Nephron (organoid): ENCODE measurements around the gene ANKH.
A peak's percentile ranks its signal among the peaks of the same experiment; 100 is the strongest.

Experiments
- H3K27ac Mint-ChIP-seq, 3 experiments: 2 replicates each; pipeline ENCODE4 v1.8.0; 2020; ENCODE audit warnings: mixed read lengths in 3 of 3, mild to moderate bottlenecking in 2 of 3, moderate library complexity in 1 of 3
- H3K27me3 Mint-ChIP-seq: 2 replicates; pipeline ENCODE4 v1.8.0; 2021; ENCODE audit warnings: low read depth, mild to moderate bottlenecking, moderate library complexity, mixed read lengths
- H3K36me3 Mint-ChIP-seq: 2 replicates; pipeline ENCODE4 v1.8.0; 2020; ENCODE audit warnings: low read depth, mixed read lengths
- H3K4me1 Mint-ChIP-seq: 2 replicates; pipeline ENCODE4 v1.8.0; 2020; ENCODE audit warnings: mixed read lengths
- H3K4me3 Mint-ChIP-seq, 3 experiments: 2 replicates each; pipeline ENCODE4 v1.8.0; 2020; ENCODE audit warnings: mild to moderate bottlenecking in 3 of 3, mixed read lengths in 3 of 3, moderate library complexity in 2 of 3
- H3K9me3 Mint-ChIP-seq: 2 replicates; pipeline ENCODE4 v1.8.0; 2020; ENCODE audit warnings: mixed read lengths
- TF ChIP-seq, protein P1 (sequence below), 3 experiments: fragments of 200-600 bp; sonication (generic); IDR thresholded peaks; one replicate each; pipeline ENCODE4 v1.5.0; 2021; ENCODE audit warnings: antibody characterized with exemption in 3 of 3; ENCODE audit not compliant: unreplicated experiment in 3 of 3

ANKH gene

DNA sequence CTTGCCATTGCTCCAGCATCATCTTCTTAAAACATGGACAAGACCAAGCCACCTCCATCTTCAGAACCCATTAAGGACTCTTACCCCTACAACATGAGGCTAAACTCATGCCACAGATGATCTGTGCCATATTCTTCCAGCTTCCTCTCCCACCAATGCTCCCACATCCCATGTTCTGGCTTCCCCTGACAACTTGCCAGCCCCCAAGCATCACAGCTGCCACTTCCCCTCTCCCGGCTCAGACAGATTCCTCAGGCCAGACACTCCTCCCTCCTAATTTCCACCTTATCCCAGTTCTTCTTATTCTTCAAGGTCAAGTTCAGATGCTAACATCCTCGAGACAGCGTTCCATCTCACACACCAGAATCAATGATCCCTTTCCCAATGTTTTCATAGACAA is 57.8 kb downstream of the ANKH start:
- H3K9me3 Mint-ChIP-seq, result no peaks in the 10 kb centered on the region
- TF ChIP-seq, protein P1, sequence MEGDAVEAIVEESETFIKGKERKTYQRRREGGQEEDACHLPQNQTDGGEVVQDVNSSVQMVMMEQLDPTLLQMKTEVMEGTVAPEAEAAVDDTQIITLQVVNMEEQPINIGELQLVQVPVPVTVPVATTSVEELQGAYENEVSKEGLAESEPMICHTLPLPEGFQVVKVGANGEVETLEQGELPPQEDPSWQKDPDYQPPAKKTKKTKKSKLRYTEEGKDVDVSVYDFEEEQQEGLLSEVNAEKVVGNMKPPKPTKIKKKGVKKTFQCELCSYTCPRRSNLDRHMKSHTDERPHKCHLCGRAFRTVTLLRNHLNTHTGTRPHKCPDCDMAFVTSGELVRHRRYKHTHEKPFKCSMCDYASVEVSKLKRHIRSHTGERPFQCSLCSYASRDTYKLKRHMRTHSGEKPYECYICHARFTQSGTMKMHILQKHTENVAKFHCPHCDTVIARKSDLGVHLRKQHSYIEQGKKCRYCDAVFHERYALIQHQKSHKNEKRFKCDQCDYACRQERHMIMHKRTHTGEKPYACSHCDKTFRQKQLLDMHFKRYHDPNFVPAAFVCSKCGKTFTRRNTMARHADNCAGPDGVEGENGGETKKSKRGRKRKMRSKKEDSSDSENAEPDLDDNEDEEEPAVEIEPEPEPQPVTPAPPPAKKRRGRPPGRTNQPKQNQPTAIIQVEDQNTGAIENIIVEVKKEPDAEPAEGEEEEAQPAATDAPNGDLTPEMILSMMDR (IDR thresholded peaks at IDR 0.05; ENCODE audit: unreplicated experiment in 3 of 3), result no peak
- H3K27me3 Mint-ChIP-seq, result peaks cover 4% of the 10 kb centered on the region
- peaks cover 4% of the 10 kb centered on the region for H3K36me3 Mint-ChIP-seq
- no peak overlapping the region for H3K27ac Mint-ChIP-seq
- H3K4me3 Mint-ChIP-seq, result no peak overlapping the region
- H3K4me1 Mint-ChIP-seq, result no peaks in the 10 kb centered on the region

- Mint-ChIP-seq H3K4me3 (no peak overlapping the region), H3K4me1 (no peaks in the 10 kb centered on the region), H3K36me3 (peaks cover 4% of the 10 kb centered on the region), H3K27me3 (peaks cover 4% of the 10 kb centered on the region), H3K9me3 (peaks cover 5% of the 10 kb centered on the region), H3K27ac (no peak overlapping the region)
- TF ChIP-seq, protein P1 (IDR thresholded peaks at IDR 0.05; ENCODE audit: unreplicated experiment in 3 of 3), result no peak
Observed at GRCh38 chr5:14812166-14812565, 59.4 kb downstream of the ANKH start.

DNA sequence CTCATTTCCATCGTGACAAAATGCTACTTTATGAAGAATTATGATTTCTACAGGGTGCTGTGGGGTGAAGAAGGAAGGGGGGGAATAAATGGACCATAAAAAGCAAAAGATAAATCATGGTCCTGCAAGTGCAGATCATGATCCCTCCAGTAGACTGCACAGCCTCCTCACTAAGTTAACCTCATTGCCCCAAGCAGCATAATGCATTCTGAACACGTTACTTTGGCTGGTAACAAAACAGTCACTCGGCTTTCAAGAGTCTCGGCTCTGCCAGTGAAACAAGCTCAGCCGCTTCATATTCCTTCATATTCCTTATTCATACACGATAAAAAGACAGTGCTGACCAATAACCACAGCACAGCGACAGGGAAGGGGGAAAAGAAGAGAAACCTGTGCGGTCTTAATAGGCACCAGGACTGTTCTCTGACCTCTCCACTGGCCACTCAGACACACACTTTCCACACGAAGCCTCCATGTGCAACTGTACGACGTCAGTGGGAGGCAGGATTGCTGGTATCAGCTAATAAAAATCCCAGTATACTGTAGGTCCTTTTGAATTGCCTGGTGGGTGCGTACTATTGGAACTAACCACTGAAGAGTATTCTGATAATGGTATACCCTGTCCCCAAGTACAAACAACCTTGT is 60.5 kb downstream of the ANKH start:
- no peaks in the 10 kb centered on the region for H3K27me3 Mint-ChIP-seq
- H3K4me3 Mint-ChIP-seq, result no peak overlapping the region
- no peaks in the 10 kb centered on the region for H3K4me1 Mint-ChIP-seq
- TF ChIP-seq, protein P1 (IDR thresholded peaks at IDR 0.05; ENCODE audit: unreplicated experiment in 3 of 3), result no peak
- peak overlapping the region in 1 of 3 experiments; percentile 37 for H3K27ac Mint-ChIP-seq
- peaks cover 5% of the 10 kb centered on the region for H3K9me3 Mint-ChIP-seq
- H3K36me3 Mint-ChIP-seq, result peaks cover 4% of the 10 kb centered on the region

DNA sequence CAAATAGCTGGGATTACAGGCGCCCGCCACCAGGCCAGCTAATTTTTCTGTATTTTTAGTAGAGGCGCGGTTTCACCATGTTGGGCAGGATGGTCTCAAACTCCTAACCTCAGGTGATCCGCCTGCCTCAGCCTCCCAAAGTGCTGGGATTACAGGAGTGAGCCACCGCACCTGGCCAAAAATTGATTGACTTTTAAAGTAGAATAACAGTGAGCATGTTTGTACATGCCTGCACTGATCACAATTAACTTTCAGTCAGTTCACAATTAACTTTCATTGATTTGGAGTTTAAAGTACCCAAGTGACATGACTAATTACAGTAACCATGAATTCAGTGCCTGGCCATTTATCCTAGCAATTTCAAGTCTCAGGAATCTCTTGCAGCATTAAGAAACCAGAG is 61.3 kb downstream of the ANKH start:
- H3K27ac Mint-ChIP-seq, result no peak overlapping the region
- no peaks in the 10 kb centered on the region for H3K4me1 Mint-ChIP-seq
- peaks cover 3% of the 10 kb centered on the region for H3K27me3 Mint-ChIP-seq
- TF ChIP-seq, protein P1 (IDR thresholded peaks at IDR 0.05; ENCODE audit: unreplicated experiment in 3 of 3), result no peak
- H3K4me3 Mint-ChIP-seq, result no peak overlapping the region
- peaks cover 5% of the 10 kb centered on the region for H3K9me3 Mint-ChIP-seq
- peaks cover 4% of the 10 kb centered on the region for H3K36me3 Mint-ChIP-seq

GRCh38 chr5:14809369-14810155 is 62.0 kb downstream of the ANKH start:
- H3K4me3 Mint-ChIP-seq, result no peak overlapping the region

More at GRCh38 chr5:14809369-14810155, 62.0 kb downstream of the ANKH start:
- TF ChIP-seq, protein P1 (IDR thresholded peaks at IDR 0.05; ENCODE audit: unreplicated experiment in 3 of 3), result no peak
- Mint-ChIP-seq H3K27me3 (peaks cover 3% of the 10 kb centered on the region), H3K9me3 (peaks cover 5% of the 10 kb centered on the region), H3K36me3 (peaks cover 4% of the 10 kb centered on the region), H3K27ac (peak overlapping the region in 1 of 3 experiments; percentile 26), H3K4me1 (no peaks in the 10 kb centered on the region)
